ENCODE data around the gene CDC45.

DNA sequence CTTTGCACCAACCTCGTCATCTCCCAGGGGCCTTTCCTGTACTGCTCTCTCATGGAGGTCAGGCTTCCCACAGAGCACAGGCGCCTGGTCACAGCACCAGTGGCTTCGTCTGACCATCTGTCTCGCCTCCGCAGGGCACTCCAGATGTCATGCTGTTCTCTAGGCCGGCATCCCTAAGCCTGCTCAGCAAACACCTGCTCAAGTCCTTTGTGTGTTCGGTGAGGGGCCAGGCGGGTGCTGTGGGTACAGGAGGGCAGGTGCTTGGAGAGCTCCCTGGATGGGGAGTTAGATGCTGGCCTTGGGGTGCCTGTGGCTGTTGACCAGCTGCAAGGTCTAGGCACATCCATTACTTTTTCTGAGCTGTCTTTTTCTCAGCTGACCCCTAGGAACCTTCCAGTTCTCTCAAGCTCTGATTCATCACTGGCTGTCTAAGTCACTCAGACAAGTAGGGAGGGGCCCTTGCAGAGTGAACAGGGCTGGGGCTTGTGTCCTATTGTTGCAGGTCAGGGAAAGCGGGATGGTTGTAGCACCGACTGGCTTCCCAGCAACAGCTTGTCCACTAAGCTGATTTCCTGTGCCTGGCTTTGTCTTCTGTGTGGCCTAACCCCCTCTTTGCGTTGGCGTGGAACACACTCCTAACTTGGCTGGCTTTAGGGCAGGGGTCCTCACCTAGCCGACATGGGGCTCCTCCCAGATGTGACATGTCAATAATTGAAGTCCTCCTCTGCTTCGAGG is 35.3 kb downstream of the CDC45 start:
- no peak for TF ChIP-seq CTCF (IDR thresholded peaks at IDR 0.05)
- TF ChIP-seq ZFX (IDR thresholded peaks at IDR 0.05; ENCODE audit: borderline replicate concordance) = no peak

All from 22Rv1 (cell line).